Neural progenitor cell (in vitro differentiated cells): Measurements from ENCODE around the gene ANO2.

Experiments
- CTCF ChIP-seq: fragments of 200-600 bp; sonication (generic); IDR thresholded peaks from 2 replicates; pipeline ENCODE4 v1.5.1; 2017; ENCODE audit warnings: antibody characterized with exemption, mild to moderate bottlenecking
- EZH2 ChIP-seq: fragments of 200-600 bp; sonication (generic); IDR thresholded peaks from 2 replicates; pipeline ENCODE4 v1.6.1; 2017; ENCODE audit warnings: antibody characterized with exemption, mild to moderate bottlenecking, moderate library complexity
- EZH2phosphoT487 ChIP-seq: fragments of 200-600 bp; sonication (generic); IDR thresholded peaks from 2 replicates; pipeline ENCODE4 v1.6.1; 2017; ENCODE audit warnings: antibody characterized with exemption

GRCh38 chr12:5948696-5949095 lies 3.6 kb upstream of the ANO2 start:
- no peak for TF ChIP-seq EZH2
- TF ChIP-seq CTCF: no peak
- no peak for TF ChIP-seq EZH2phosphoT487
